IMR-90 (cell line): ENCODE results near the gene METTL27.
"Not testable (repeated sequence)": the region's sequence is repeated elsewhere in the genome, so short reads cannot be mapped to it uniquely, and the experiment has no call there.

Experiments used
- BHLHE40 ChIP-seq: fragments of 150-350 bp; IDR thresholded peaks from 2 replicates; pipeline ENCODE4 v1.6.1; 2016; ENCODE audit warnings: mild to moderate bottlenecking, low read depth, low read length
- CEBPB ChIP-seq: IDR thresholded peaks from 2 replicates; pipeline ENCODE4 v1.6.1; 2012; ENCODE audit warnings: low read depth, low read length, improper control_type of control experiment
- NFE2L2 ChIP-seq: fragments of 150-350 bp; IDR thresholded peaks from 2 replicates; pipeline ENCODE4 v1.6.1; 2016; ENCODE audit warnings: low read depth, mild to moderate bottlenecking, low read length
- RFX5 ChIP-seq: IDR thresholded peaks from 2 replicates; pipeline ENCODE4 v1.8.0; 2012; ENCODE audit warnings: low read depth, mild to moderate bottlenecking, low read length, moderate library complexity
- TF ChIP-seq, protein P1 (sequence below): conservative IDR thresholded peaks from 2 replicates; pipeline ENCODE4 v1.5.1; 2012; ENCODE audit warnings: mild to moderate bottlenecking, low read depth, low read length, improper control_type of control experiment

DNA sequence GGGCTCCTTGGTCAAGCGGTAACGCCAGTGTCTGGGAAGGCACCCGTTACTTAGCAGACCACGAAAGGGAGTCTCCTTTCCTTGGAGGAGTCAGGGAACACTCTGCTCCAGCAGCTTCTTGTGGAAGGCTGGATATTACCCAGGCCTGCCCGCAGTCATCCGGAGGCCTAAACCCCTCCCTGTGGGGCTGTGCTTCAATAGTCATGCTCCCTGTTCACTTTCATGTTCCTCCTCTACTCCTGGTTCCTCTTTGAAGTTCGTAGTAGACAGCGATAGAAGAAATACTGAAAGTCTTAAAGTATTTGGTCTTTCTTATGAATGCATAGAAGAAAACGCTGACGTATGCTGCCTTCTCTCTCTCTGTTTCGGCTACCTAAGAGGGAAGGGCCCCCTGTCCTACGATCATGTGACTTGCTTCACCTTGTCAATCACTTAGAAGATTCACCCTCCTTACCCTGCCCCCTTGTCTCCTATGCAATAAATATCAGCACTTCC lies 3.4 kb upstream of the METTL27 start:
- TF ChIP-seq, protein P1, sequence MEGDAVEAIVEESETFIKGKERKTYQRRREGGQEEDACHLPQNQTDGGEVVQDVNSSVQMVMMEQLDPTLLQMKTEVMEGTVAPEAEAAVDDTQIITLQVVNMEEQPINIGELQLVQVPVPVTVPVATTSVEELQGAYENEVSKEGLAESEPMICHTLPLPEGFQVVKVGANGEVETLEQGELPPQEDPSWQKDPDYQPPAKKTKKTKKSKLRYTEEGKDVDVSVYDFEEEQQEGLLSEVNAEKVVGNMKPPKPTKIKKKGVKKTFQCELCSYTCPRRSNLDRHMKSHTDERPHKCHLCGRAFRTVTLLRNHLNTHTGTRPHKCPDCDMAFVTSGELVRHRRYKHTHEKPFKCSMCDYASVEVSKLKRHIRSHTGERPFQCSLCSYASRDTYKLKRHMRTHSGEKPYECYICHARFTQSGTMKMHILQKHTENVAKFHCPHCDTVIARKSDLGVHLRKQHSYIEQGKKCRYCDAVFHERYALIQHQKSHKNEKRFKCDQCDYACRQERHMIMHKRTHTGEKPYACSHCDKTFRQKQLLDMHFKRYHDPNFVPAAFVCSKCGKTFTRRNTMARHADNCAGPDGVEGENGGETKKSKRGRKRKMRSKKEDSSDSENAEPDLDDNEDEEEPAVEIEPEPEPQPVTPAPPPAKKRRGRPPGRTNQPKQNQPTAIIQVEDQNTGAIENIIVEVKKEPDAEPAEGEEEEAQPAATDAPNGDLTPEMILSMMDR = not testable (repeated sequence)
- not testable (repeated sequence) for TF ChIP-seq RFX5, BHLHE40, NFE2L2, CEBPB
